Gastrocnemius medialis (tissue), 4 donors: ENCODE measurements around the gene CD34.

Experiments
- POLR2A ChIP-seq, 2 donors: fragments of 450-650 bp; IDR thresholded peaks; one replicate each; pipeline ENCODE4 v1.6.1; 2017; ENCODE audit warnings: antibody characterized with exemption in 2 of 2, mild to moderate bottlenecking in 2 of 2, moderate library complexity in 2 of 2
- TF ChIP-seq, protein P1 (sequence below), 5 experiments: fragments of 450-650 bp in 3 of 5; fragments of 200-600 bp in 2 of 5; sonication (generic) in 2 of 5; IDR thresholded peaks in 4 of 5; conservative IDR thresholded peaks in 1 of 5; 1 replicate in 4 of 5; 2 replicates in 1 of 5; pipeline ENCODE4 v1.5.1; 2016 to 2019; ENCODE audit warnings: antibody characterized with exemption in 5 of 5, mild to moderate bottlenecking in 3 of 5, moderate library complexity in 3 of 5

DNA sequence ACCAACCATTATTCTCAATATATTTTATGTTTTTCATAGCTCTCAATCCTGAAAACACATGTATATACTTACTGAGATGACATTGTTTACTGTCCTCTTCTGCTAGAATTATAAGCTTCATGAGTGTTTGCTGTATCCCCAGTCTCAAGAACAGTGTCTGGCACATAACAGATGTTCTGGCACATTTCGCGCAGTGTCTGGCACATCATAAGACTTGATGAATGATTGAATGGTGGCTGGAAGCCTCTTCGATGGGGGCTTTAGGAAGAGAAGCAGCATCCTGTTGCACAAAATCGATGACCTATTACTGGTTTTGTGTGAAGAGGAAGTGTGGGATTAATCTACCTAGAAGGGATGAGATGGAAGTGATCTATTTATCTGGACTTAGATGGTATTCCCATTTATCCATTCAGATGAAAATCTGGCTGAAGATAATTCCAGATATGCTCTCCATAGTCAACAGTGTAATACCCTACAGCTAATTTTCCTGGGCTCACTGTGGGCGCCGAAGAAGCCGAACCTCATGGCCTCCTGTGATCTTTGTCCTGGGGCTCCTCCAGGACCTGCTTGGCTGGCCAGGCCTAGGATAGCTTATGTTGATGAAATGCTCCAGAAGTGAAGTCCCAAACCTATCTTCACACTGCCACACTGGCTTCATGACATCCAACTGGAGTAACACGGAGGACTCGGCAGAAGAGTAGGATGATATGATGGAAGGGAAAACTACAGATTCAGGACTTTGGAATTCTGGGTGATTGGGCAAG is 26.5 kb downstream of the CD34 start:
- TF ChIP-seq, protein P1, sequence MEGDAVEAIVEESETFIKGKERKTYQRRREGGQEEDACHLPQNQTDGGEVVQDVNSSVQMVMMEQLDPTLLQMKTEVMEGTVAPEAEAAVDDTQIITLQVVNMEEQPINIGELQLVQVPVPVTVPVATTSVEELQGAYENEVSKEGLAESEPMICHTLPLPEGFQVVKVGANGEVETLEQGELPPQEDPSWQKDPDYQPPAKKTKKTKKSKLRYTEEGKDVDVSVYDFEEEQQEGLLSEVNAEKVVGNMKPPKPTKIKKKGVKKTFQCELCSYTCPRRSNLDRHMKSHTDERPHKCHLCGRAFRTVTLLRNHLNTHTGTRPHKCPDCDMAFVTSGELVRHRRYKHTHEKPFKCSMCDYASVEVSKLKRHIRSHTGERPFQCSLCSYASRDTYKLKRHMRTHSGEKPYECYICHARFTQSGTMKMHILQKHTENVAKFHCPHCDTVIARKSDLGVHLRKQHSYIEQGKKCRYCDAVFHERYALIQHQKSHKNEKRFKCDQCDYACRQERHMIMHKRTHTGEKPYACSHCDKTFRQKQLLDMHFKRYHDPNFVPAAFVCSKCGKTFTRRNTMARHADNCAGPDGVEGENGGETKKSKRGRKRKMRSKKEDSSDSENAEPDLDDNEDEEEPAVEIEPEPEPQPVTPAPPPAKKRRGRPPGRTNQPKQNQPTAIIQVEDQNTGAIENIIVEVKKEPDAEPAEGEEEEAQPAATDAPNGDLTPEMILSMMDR (IDR thresholded peaks at IDR 0.05 in 4 of 5, conservative IDR thresholded peaks at IDR 0.05 in 1 of 5): no peak
- TF ChIP-seq POLR2A (IDR thresholded peaks at IDR 0.05): no peak
